ENCODE data around the gene CCDC73. TPM values are rescaled to one million over a fixed set of nuclear protein-coding genes. Genes with fewer than 3 reads are reported as not detected.

CCDC73 gene
- total RNA-seq, 1 experiment from 2014 or later = 0.04 TPM

- no peaks in the 10 kb centered on the region for H3K79me2 ChIP-seq (ENCODE audit: insufficient read depth, low read length)
- TF ChIP-seq, protein P1, sequence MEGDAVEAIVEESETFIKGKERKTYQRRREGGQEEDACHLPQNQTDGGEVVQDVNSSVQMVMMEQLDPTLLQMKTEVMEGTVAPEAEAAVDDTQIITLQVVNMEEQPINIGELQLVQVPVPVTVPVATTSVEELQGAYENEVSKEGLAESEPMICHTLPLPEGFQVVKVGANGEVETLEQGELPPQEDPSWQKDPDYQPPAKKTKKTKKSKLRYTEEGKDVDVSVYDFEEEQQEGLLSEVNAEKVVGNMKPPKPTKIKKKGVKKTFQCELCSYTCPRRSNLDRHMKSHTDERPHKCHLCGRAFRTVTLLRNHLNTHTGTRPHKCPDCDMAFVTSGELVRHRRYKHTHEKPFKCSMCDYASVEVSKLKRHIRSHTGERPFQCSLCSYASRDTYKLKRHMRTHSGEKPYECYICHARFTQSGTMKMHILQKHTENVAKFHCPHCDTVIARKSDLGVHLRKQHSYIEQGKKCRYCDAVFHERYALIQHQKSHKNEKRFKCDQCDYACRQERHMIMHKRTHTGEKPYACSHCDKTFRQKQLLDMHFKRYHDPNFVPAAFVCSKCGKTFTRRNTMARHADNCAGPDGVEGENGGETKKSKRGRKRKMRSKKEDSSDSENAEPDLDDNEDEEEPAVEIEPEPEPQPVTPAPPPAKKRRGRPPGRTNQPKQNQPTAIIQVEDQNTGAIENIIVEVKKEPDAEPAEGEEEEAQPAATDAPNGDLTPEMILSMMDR (conservative IDR thresholded peaks at IDR 0.05) = no peak
- H3K4me1 Mint-ChIP-seq = peaks cover 14 to 18% of the 10 kb centered on the region in 2 experiments
- no peaks in the 10 kb centered on the region for H3K27me3 ChIP-seq (ENCODE audit: insufficient read depth, low read length)
- no peaks in the 10 kb centered on the region for H3K9me3 Mint-ChIP-seq
- no peak overlapping the region for H3K27ac ChIP-seq (ENCODE audit: insufficient read length, low read depth, low read length)
- H4K8ac ChIP-seq (replicated peaks; ENCODE audit: insufficient read length, low read depth, low read length) = no peak overlapping the region
- no peak overlapping the region for H3K4me2 ChIP-seq (ENCODE audit: insufficient read depth, insufficient read length, low read length)
- H2BK5ac ChIP-seq (ENCODE audit: insufficient read length, low read length) = no peak overlapping the region
- no peak overlapping the region for H2BK20ac ChIP-seq (ENCODE audit: low read depth, low read length, poor library complexity, severe bottlenecking)
- H3K4ac ChIP-seq (ENCODE audit: low read depth, low read length) = no peak overlapping the region
- no CpG with 5 or more reads among the region's 3 CpGs for WGBS (ENCODE audit: extremely low coverage, insufficient read length, low lambda C conversion rate)
- H3T11ph ChIP-seq (ENCODE audit: low read length) = no peak overlapping the region
- H3K9ac ChIP-seq (ENCODE audit: extremely low read depth, insufficient read length, low read length) = no peak overlapping the region
- H2BK12ac ChIP-seq (ENCODE audit: insufficient read length, low read depth, low read length) = no peak overlapping the region
- H3K27ac Mint-ChIP-seq = no peak overlapping the region
- no peaks in the 10 kb centered on the region for H3K4me1 ChIP-seq (ENCODE audit: insufficient read depth, low read length)
- no peak overlapping the region for H2BK120ac ChIP-seq (ENCODE audit: low read depth, low read length, poor library complexity, severe bottlenecking)
- H3K36me3 Mint-ChIP-seq (ENCODE audit: insufficient read depth in 1 of 3, low read depth in 3 of 3) = no peaks in the 10 kb centered on the region; a peak in 1 of 7 replicates
- no peaks in the 10 kb centered on the region for H3K9me3 ChIP-seq (ENCODE audit: control insufficient read depth, low read depth, low read length)
- H4K5ac ChIP-seq (ENCODE audit: insufficient read length, low read depth, low read length) = no peak overlapping the region
- H4K91ac ChIP-seq (ENCODE audit: insufficient read length, low read depth, low read length) = no peak overlapping the region
- no peak overlapping the region for H2AK5ac ChIP-seq (ENCODE audit: insufficient read length, low read length)
- no peaks in the 10 kb centered on the region for H4K20me1 ChIP-seq (ENCODE audit: control insufficient read depth, insufficient read depth, insufficient read length)
- no peak overlapping the region for H3K18ac ChIP-seq (ENCODE audit: insufficient read length, low read depth, low read length)
- H2AFZ ChIP-seq (ENCODE audit: low read length) = no peak overlapping the region
- H3K14ac ChIP-seq (ENCODE audit: insufficient read depth, low read length) = no peak overlapping the region
- no peak for DNase-seq
- no peaks in the 10 kb centered on the region for H3K79me1 ChIP-seq (ENCODE audit: insufficient read depth, low read depth, low read length, poor library complexity, severe bottlenecking)
- H3K27me3 Mint-ChIP-seq (ENCODE audit: low read depth) = peaks cover 37% of the 10 kb centered on the region
- H3K56ac ChIP-seq (ENCODE audit: insufficient read length, low read depth, low read length) = no peak overlapping the region
- H3K23me2 ChIP-seq (ENCODE audit: insufficient read length, low read depth, low read length, poor library complexity, severe bottlenecking) = peaks cover 10% of the 10 kb centered on the region
- H3K23ac ChIP-seq (ENCODE audit: insufficient read length, low read depth, low read length) = no peak overlapping the region
- no peak overlapping the region for H3K4me3 Mint-ChIP-seq
- H2BK15ac ChIP-seq (ENCODE audit: low read depth, low read length) = no peak overlapping the region
Measured at GRCh38 chr11:32831221-32831620, 36.8 kb upstream of the CCDC73 start.
